ENCODE measurements around the gene ATG9A.

ATG9A gene

DNA sequence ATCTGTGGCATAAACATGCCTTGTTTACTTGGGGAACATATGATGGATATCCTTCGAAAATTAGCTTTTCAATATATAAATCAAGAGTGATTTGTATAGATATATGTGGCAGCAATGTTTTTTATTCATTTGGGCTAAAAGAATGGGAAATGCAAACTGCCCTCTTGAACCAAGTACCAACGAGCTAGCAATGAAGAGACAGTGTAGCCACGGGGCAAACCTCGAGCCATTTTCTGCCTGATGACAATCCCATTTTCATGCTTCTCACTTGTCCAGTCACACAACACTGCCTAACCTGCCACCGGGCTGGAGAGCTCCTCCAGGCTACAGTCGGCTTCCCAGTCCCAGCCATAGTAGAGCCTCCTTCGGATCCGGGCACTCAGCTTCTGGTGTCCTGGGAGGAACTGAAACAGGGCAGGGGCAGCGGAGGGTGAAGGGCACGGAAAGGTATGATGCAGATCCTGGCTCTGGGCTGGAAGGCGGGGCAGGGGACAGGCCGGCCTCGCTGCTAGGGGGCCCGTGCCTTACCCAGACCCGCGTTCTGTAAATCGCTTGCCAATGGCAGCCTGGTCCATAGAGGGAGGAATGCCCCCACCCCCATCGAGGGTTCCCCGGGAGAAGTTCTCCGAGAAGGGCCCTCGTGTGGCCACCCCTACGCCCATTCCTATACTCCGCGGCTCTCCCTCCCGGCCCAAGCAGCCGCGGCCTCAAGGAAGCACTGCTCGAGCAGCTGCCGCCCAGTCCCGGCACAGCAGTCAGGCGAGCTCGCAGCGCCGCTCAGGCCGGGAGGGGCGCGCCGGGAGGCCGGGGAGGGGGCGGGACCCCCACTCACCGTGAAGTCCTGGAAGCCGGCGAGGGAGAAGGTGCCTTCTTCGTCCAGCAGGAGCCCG is 53.3 kb downstream of the ATG9A start:
- peak; percentile 54 for DNase-seq

DNA sequence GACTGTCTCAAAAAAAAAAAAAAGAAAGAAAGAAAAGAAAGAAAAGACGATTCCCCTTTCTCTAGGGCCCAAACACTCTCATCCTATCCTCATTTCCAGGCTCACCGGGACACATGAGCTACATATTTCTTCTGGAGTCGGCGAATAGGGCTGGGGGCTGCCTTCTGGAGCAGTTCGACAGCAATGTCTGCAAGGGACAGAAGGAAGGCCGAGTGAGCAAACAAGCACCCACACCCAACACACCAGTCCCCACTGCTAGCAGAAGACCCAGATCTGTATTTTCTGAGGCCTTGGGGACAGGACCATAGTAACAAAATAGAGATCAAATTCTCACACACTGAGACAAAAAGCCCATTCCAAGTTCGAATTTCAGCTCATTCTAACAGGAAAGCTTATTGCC is 54.0 kb downstream of the ATG9A start:
- DNase-seq, result no peak

- no peak for DNase-seq
Measured at GRCh38 chr2:219174801-219175200, 54.6 kb downstream of the ATG9A start.

- no peak for DNase-seq
Measured at GRCh38 chr2:219174146-219174545, 55.3 kb downstream of the ATG9A start.

- DNase-seq, result no peak
Measured at GRCh38 chr2:219173176-219173575, 56.3 kb downstream of the ATG9A start.

DNA sequence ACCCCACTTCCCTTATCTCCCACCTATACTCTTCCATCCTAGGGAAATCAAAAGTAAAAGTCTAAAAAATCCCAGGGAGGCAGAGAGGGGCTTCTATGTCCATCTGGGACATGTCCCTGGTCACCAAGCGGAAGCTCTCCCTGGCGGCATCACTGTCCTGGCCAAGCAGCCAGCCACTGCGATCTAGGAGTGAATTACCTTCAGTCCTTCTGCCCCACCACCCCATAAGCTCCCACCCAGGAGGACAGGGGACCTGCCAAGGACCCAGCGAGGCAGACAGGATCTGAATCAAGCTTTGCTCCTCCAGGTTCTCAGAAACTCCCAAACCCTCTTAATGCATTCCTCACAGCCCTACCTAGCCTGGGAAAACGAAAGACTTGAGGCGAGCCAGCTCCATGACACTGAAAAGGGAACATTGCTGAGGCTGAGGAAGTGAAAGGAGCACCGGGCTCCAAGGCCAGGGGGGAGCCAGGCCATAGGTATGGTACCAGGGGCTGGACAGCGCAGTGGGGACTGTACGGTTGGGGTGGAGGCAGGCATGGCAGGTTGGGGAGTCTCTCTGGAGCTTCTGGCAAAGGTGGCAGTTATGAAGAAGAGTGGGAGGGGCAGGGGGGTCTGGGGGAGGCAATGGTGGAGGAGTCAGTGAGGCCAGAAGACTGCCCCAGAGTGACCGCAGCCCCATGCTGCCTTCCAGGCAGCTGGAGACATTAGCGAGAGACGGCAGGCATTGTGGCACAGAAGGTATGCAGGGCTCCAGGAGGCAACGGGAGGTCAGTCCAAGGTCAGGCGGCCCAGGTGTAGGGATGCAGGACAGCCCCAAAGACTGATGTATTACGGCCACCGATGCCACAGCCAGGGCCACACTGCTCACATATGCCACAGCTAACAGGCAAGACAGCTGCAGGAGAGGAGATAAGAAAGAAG is 56.9 kb downstream of the ATG9A start:
- peak; percentile 32 for DNase-seq

DNA sequence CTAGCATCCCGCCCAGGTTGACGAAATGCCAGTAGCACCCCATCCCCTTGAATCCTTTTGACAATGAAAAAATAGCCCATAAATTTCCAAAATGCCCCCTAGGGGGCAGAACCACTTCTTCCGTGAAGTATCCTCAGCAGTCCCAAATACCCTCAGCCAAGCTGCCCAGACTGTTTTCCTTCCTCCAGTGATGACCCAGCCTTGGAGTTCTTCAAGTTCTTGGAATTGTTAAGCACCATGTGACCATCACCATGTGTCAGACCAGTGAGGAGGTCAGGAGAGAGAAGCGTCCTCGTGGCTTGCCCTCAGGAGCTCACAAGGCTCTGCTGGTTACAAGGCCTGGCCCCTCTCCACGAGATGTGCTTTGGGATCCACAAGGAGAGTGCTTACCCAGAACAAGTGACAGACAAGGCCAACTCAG is 58.2 kb downstream of the ATG9A start:
- DNase-seq, result peak; percentile 75

GRCh38 chr2:219169930-219170654 is 59.3 kb downstream of the ATG9A start, which contains the start of gene SLC23A3:
SLC23A3 (minus strand) TSS chr2:219170029; CDS start chr2:219169984, 45 bp downstream.
- peak; percentile 0 for DNase-seq
